ENCODE results near the gene KLHL17.

Gene KLHL17

GRCh38 chr1:923131-923990 lies 37.0 kb upstream of the KLHL17 start, which contains the start of gene SAMD11:
Gene SAMD11 (plus strand): TSS chr1:923923. CDS start chr1:924432, 509 bp downstream.
- peak; percentile 76 for DNase-seq

DNA sequence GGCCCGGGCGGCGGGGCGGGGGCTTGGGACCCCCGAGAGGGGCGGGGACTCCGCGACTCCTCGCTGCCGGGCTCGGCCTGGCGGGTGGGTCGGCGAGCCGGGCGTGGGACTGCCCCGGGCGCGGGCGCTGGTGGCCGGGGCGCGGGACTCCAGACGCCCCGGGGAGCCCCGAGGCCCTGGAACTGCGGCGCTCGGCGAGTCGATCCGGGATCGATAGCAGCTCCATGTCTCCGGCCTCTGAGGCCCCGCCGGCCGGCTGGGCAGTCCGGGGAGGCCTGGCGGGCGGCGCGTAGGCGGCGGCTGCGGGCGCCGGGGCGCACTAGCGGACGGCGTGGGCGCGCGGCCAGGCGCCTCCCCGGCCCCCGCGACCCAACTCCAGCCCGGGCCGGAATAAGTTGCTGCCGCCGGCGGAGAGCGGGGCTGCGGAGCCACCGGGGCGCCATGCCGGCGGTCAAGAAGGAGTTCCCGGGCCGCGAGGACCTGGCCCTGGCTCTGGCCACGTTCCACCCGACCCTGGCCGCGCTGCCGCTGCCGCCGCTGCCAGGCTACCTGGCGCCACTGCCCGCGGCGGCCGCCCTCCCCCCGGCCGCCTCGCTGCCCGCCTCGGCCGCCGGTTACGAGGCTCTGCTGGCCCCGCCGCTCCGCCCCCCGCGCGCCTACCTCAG lies 36.3 kb upstream of the KLHL17 start:
- DNase-seq, result no peak

DNA sequence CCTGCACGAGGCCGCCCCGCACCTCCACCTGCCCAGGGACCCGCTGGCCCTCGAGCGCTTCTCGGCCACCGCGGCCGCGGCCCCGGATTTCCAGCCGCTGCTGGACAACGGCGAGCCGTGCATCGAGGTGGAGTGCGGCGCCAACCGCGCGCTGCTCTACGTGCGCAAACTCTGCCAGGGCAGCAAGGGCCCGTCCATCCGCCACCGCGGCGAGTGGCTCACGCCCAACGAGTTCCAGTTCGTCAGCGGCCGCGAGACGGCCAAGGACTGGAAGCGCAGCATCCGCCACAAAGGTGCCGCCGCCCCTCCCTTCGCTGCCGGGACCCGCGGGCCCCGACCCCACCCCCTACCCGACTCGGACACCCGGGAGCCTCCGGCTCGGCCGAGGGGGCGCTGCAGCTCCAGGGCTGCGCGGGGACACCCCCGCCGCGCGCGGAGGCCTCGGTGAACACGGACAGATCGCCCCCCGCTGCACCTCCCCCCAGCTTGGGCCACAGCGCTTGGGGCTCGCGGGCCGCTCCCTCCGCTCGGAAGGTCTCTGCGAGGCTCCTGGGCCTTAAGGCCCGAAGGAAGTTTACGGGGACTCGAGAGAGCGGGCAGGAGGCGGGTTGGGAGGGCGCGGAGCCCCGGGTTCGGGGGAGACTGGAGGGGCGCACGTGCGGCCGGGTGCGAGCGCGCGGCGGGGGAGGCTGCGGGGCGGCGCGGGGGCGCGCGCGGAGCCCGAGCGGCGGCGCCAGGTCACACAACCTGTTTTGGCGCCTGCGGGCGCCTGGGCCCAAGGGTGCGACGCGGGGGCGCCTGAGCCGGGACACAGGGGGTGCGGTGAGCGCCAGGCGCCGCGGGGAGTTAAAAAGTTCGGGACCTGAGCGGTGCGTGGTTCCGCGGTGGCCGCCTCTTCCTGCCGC lies 35.5 kb upstream of the KLHL17 start:
- peak; percentile 21 for DNase-seq

DNA sequence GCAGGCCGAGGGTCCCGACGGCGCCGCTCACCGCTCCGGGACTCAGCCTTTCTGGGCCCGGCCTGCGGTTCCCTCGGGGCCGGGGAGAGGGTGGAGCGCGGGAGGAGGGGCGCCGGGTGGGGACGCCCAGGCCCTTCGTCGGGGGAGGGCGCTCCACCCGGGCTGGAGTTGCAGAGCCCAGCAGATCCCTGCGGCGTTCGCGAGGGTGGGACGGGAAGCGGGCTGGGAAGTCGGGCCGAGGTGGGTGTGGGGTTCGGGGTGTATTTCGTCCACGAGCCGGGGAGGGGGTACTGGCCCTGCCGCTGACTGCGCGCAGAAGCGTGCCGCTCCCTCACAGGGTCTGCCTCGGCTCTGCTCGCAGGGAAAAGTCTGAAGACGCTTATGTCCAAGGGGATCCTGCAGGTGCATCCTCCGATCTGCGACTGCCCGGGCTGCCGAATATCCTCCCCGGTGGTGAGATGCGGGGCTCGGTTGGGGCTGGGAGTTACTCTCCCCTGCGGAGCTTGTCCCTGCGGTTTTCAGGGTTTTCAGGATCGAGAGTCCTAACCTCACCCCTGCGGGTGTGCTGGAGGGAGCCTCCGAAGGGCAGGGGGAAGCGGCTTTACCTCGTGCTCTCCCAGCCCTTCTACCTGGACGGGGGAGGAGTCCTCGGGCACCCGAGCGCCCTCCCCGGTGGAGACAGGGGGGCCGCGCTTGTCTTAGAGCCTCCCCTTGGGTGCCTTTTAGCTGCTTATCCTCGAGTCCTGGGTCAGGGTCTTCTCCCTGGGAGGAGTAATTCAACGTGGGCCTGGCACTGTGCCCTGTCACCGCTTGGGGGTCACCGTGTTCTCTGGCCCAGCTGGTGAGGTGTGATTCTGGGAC lies 34.6 kb upstream of the KLHL17 start:
- peak; percentile 17 for DNase-seq

DNA sequence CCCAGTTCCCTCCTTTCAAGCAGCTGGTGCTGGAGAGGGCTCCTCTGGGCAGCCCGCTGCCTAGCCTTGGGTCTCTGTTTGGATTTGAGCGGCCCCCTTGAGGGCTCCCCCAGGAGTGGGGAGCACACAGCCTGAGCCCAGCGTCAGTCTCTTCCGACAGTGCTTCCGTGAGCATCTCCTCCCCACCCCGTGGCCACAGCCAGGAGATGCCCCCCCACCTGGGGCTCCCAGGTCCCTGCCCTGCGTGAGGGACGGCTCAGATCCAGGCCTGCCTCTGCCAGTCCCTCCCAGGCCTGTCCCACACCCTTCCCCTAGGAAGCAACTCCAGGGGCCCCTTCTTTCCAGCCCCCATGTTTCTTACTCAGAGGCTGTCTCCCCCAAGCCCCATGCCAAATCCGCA lies 33.1 kb upstream of the KLHL17 start:
- no peak for DNase-seq

DNA sequence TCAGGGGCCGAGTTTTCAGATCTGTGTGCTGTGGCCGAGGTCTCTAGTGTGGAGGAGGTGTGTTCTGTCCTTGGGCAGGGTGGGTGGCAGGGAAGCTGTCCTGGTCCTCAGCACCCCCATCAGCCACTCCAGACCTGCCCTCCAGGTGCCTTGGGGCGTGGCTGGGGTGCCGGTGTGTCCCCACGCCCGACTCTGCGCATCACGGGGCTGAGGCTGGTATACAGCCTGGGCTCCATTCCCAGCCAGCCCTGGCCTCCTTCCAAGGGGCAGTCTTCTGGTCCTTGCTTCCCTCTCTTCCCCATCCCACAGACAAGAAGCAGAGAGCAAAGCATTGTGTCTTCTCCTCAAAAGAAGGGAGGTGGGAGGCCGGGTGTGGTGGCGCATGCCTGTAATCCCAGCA lies 32.6 kb upstream of the KLHL17 start:
- DNase-seq, result no peak

GRCh38 chr1:928825-929661 lies 31.3 kb upstream of the KLHL17 start:
- no peak for DNase-seq

DNA sequence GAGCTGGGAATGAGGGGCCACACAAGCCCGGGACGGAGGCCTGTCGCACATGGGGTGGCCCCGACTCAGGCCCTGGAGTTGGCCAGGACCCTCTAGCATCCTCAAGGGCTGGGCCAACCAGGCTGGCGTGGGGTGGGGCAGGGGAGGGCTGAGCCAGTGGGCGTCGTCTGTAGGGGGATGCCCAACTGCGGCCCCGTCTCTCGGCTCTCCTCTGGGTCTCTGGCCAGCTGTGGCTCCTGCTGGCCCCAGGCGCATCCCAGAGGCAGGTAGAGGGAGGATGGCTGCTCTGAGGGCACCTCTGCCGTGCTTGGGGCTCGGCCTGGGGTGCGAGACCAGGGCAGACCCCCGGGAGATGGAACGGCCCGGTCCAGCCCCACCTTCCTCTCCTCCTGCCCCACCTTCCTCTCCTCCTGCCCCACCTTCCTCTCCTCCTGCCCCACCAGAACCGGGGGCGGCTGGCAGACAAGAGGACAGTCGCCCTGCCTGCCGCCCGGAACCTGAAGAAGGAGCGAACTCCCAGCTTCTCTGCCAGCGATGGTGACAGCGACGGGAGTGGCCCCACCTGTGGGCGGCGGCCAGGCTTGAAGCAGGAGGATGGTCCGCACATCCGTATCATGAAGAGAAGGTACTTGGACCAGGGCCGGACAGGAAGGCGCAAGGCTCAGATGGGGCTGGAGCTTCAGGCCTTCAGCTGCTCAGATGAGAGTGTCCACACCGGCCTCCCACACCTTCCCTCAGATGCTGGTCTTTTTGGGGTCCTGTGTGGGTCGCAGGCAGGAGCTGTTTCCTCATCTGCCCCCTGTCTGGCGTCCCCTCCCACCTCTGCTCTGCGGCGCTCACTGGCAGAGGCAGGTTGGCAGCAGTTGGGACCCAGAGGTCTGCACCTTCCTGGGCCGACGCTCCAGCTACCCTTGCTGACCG lies 30.4 kb upstream of the KLHL17 start:
- no peak for DNase-seq

GRCh38 chr1:930633-931138 lies 29.7 kb upstream of the KLHL17 start:
- DNase-seq, result no peak

DNA sequence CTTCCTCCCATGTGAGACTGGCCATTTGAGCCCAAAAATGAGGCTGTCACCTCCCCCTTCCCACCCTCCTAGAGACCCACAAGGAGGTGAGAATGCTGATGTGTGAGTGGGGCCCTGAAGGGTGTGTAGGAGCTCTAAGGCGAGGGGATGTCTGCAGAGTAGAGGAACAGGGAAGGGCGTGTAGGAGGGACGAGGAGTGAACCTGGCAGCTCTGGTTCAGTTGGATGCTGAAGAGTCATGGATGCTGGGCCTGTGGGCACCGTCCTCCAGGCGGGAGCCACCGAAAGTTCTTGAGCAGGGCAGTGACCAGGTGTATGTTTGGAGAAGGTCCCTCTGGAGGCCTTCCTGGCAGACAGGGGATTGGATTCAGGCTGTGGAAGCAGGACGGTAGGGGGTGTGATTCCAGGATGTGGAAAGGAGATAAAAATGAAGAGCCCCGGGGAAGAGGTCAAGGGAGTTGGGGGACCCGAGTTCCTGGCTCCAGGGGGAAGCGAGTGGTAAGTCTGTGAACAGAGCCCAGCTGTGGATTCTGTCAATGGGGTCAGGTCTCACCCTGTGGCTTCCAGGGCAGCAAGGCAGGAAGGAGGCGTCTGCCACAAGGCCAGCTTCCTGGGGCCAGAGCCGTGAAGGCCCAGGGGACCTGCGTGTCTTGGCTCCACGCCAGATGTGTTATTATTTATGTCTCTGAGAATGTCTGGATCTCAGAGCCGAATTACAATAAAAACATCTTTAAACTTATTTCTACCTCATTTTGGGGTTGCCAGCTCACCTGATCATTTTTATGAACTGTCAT lies 28.8 kb upstream of the KLHL17 start:
- DNase-seq, result no peak

DNA sequence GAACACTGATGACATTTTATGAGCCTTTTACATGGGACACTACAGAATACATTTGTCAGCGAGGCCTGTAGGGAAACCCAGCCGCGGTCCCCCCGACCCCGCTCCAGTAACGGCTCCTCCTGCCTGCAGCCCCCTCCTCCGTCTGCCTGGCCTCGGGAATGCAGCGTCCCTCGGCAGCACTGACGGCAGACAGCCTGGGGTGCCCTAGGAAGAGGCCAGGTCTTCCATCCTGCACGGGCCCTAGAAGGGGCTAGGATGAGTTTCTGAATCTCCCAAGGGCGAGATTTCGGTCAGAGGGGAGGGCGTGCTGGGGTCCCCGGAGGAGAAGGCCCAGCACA lies 28.2 kb upstream of the KLHL17 start:
- no peak for DNase-seq

DNA sequence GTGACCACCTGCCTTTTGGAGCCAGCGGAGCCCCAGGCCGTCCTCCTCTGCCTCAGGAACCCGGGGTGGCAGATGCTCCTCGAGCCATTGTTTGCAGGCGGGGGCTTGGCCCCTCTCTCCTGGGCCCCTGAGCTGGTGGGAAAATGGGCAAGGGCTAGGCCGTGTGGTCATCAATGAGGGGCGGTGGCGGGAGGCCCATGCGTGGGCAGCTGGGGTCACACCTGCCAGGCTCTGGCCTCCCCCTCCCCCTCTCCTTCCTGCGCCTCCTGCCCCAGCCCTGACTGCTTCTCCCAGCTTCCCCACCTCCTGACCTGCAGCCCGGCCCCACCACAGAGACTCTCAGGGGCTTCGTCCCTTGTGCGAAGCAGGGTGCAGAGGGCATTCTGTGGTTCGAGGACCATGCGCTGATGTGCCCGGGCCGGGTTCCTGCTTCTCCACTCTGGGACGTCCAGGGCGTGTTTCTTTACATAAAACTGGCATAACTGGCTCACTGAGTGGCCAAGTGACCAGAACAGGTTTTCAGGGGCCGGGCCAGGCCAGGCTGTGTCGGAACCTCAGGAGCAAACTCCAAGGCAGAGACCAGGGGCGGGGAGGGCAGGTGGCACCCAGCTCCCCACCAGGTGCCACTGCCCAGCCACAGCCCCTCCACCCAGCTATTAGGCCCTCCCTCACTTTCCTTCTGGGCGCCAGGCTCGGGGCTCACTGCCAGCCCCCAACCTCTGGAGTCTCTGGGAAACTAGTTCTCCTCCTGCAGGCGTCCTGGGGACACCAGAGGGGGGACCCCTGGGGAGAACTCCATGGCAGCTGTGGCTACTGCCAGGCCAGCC lies 27.4 kb upstream of the KLHL17 start:
- no peak for DNase-seq

DNA sequence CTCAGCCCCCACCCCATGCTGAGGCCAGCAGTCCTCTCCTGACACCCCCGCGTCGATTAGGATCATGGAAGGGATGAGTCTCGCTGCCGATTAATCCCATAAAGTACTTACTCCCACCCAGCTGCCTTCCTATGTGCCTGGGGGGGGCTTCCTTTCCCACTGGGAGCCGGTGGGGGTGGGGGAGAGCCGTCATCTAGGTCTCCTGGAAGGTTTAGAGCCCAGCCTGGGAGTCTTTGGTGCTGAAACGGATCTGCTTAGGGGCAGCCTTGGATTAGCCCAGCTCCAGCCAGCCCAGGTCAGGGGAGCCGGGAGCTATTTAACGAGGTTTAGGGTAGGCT lies 26.8 kb upstream of the KLHL17 start:
- DNase-seq, result no peak

DNA sequence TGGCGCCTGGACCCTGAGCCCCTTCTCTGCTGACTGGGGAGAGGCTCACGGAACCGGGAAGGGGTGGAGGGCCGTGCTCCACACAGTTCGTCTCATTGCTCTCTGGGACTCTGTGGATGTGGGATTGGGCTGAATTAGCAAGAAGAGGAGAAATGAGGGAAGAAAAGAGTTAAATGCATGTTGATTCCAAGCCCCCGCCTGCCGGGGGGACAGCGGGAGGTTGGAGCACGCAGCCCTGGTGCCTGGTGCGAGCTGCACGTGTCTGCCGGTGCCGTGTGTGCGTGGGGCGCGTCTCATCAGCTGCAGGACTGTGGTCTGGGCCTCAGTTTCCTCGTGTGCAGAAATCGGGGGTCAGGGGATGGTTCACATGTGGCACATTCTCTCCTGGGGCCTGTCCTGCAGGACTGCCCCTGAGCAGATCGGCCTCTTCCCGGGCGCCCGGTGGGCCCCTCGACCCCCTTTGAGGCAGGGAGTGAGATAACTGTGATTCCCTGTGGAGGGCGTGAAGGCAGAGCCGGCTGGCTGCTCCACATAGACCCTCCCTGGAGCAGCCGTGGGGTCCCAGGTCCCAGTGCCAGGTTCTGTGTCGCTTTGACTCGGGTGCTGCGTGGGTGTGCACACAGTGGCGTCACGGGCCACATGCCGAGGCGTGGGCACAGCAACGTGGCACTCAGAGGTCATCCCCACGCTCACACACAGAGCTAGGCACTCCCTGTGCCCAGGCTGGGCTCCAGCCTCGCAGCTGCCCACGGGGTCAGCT lies 25.2 kb upstream of the KLHL17 start:
- no peak for DNase-seq

GRCh38 chr1:935751-936231 lies 24.6 kb upstream of the KLHL17 start:
- no peak for DNase-seq

DNA sequence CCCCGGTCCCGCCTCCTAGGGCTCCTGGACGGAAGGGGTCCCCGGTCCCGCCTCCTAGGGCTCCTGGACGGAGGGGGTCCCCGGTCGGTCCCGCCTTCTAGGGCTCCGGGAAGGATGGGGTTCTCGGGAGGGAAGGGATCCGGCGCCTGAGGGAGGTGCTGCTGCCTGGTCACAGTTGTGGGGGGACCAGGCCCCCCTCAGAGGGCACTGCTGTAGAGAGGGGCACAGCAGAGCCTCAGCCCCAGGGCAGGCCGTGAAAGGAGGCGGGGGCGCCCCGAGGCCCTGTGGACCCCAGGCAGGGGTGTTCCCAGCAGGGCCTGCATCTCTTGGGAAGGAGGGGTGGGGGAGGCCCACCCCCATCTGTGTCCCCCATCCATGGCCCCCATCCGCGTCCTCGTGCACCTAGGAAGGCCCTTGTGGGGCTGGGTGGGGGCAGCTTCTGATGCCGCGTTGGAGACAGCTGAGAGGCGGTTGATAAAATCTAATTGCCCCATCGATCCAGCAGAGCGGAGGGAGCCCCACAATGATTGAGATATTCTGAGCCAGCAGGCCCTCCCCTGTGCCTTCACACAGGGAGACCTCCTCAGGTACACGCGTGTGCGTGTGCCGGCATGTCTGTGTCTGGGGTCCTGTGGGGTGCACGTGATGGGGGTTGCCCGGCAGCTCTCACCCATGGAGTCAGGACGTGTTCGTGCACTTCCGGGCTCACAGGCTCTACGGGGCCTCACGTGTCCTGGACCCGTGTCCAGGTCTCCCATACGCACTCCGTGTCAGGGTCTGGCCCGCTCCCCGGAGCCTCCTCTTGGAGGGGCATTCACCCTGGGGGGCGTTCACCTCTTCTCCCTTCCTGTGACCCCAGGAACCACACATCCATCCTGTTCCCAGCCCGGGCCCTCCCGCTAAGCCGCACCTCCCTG lies 23.8 kb upstream of the KLHL17 start:
- no peak for DNase-seq
